Gastroesophageal sphincter (tissue), 4 donors: ENCODE measurements around the gene SMIM7. TPM values are rescaled to one million over a fixed set of nuclear protein-coding genes. Genes with fewer than 3 reads are reported as not detected.

ENCODE experiments used
- ATAC-seq: fragments of 150-250 bp; one replicate; pipeline ENCODE4 v1.9.1; 2016; ENCODE audit warnings: mild to moderate bottlenecking, moderate library complexity
- H3K27ac ChIP-seq, 4 donors: fragments of 200-600 bp; sonication (generic) in 3 of 4; 1 replicate in 3 of 4; 2 replicates in 1 of 4; pipeline ENCODE4 v1.5.1; 2016 to 2019
- H3K27me3 ChIP-seq: fragments of 200-600 bp; sonication (generic); one replicate; pipeline ENCODE4 v1.5.1; 2019
- H3K36me3 ChIP-seq, 2 donors: fragments of 200-600 bp; sonication (generic); one replicate each; pipeline ENCODE4 v1.5.1; 2019; ENCODE audit warnings: control low read depth in 1 of 2
- H3K4me1 ChIP-seq, 3 donors: fragments of 200-600 bp; sonication (generic); 1 replicate in 2 of 3; 2 replicates in 1 of 3; pipeline ENCODE4 v1.5.1; 2016 to 2019; ENCODE audit warnings: control low read depth in 2 of 3
- H3K4me3 ChIP-seq, 2 donors: fragments of 200-600 bp; sonication (generic); one replicate each; pipeline ENCODE4 v1.5.1; 2019; ENCODE audit warnings: mild to moderate bottlenecking in 1 of 2, moderate library complexity in 1 of 2
- H3K9me3 ChIP-seq, 3 donors: fragments of 200-600 bp; sonication (generic); one replicate each; pipeline ENCODE4 v1.5.1; 2017 to 2019; ENCODE audit warnings: control low read depth in 2 of 3
- EP300 ChIP-seq: sonication (generic); formaldehyde crosslinking; IDR thresholded peaks from one replicate; pipeline ENCODE4 v1.6.1; 2017; ENCODE audit warnings: antibody characterized with exemption, mild to moderate bottlenecking
- POLR2A ChIP-seq, 2 donors: fragments of 450-650 bp; IDR thresholded peaks; one replicate each; pipeline ENCODE4 v1.6.1; 2017; ENCODE audit warnings: antibody characterized with exemption in 2 of 2, mild to moderate bottlenecking in 2 of 2, moderate library complexity in 1 of 2
- POLR2AphosphoS5 ChIP-seq: sonication (generic); formaldehyde crosslinking; IDR thresholded peaks from one replicate; pipeline ENCODE4 v1.6.1; 2017; ENCODE audit warnings: antibody characterized with exemption
- WGBS, 2 donors: methylation state at CpG; one replicate each; pipeline ENCODE4 v1.1.5; 2018; ENCODE audit warnings: low coverage in 1 of 2; 5-methylcytosine and 5-hydroxymethylcytosine counted together
- total RNA-seq, 4 donors: library from RNA; depleted of rRNA; stranded (reverse); fragments of >200 nt; gene quantifications; one replicate each; pipeline ENCODE4 v1.1.0, GENCODE V29; 2016
- TF ChIP-seq, protein P1 (sequence below), 4 experiments: fragments of 200-600 bp in 2 of 4; fragments of 450-650 bp in 2 of 4; sonication (generic) in 1 of 4; IDR thresholded peaks; one replicate each; pipeline ENCODE4 v1.5.1; 2017 to 2019; ENCODE audit warnings: antibody characterized with exemption in 4 of 4, mild to moderate bottlenecking in 2 of 4, moderate library complexity in 2 of 4

SMIM7 gene
- 100 to 1,000 TPM in 1 of 4 donors, 10 to 100 TPM in 3; 73.4 to 112 (median 86.0) TPM for total RNA-seq

DNA sequence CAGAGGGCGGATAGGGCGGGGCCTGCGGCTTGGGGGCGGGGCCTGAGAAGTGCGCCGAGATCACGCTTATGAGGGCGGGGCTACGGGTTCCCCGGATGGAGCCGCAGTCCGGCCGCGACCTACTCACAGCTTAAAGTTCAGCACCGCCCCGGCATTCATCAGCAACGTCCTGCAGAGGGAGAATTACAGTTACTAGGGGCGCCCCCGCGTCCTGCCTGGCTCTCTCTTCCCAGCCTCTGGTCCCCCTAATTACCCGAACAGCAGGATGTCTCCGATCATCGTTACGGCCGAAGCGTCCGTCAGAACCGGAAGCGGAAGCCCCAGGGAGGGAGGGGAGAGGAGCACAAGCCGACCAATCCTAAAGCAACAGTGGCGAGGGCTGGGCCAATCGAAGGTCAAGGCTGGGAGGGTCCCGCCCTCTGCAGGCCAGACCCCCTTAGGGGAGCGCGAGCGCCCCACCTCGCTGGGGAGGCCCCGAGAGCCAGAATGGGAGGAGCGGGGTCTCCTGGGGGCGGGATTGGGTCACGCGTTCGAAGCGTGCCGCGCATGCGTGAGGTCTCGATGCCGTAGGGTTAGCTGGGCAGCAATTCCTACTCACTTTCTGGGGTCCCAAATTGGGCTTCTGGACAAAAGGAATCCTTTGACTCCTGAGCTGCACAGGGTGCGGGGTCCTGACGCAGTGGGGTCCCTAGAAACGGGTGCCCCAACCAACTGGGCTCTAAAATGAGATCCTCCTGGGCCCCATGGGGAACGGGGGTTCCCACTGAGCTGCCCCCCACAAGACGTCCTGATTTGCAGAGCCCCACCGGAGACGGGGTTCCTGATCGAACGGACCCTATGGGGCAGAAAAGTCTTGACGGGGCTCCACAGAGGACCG, at the start of gene SMIM7:
Gene SMIM7, minus strand, starts transcription at position 313 of the 877 bp plus-strand sequence. Its CDS starts 34 bp downstream, at position 279.
- Histone ChIP-seq H3K9me3 (no peaks in the 10 kb centered on the region), H3K27ac (peak within 1 kb of the TSS; percentile 73 to 98 (median 88)), H3K4me3 (peak within 1 kb of the TSS; percentile 71 to 72), H3K27me3 (no peaks in the 10 kb centered on the region), H3K4me1 (peaks cover 0 to 64% (median 19%) of the 10 kb centered on the region in 3 donors), H3K36me3 (peaks cover 0 to 39% of the 10 kb centered on the region in 2 donors)
- TF ChIP-seq, protein P1, sequence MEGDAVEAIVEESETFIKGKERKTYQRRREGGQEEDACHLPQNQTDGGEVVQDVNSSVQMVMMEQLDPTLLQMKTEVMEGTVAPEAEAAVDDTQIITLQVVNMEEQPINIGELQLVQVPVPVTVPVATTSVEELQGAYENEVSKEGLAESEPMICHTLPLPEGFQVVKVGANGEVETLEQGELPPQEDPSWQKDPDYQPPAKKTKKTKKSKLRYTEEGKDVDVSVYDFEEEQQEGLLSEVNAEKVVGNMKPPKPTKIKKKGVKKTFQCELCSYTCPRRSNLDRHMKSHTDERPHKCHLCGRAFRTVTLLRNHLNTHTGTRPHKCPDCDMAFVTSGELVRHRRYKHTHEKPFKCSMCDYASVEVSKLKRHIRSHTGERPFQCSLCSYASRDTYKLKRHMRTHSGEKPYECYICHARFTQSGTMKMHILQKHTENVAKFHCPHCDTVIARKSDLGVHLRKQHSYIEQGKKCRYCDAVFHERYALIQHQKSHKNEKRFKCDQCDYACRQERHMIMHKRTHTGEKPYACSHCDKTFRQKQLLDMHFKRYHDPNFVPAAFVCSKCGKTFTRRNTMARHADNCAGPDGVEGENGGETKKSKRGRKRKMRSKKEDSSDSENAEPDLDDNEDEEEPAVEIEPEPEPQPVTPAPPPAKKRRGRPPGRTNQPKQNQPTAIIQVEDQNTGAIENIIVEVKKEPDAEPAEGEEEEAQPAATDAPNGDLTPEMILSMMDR (IDR thresholded peaks at IDR 0.05): peak in 1 of 4 experiments; percentile 47
- TF ChIP-seq POLR2A (IDR thresholded peaks at IDR 0.05) (peak; percentile 78 to 85), EP300 (no peak), POLR2AphosphoS5 (peak; percentile 93)
- whole genome bisulfite sequencing, 2 donors: 0 to 1% methylated on average over 2 to 14 of the region's 60 CpGs
- peak; percentile 99 for ATAC-seq

DNA sequence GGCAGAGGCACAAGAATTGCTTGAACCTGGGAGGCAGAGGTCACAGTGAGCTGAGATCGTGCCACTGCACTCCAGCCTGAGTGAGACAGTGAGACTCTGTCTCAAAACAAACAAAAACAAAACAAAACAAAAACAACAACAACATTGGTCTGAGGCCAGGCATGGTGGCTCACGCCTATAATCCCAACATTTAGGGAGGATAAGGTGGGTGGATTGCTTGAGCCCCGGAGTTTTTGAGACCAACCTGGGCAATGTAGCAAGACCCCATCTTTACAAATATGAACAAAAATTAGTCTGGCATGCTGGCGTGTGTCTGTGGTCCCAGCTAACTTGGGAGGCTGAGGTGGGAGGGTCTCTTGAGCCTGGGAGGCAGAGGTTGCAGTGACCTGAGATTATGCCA, 43.7 kb upstream of the SMIM7 start:
- H3K27ac ChIP-seq: no peak overlapping the region
- TF ChIP-seq, protein P1 (IDR thresholded peaks at IDR 0.05): no peak
- no peak for TF ChIP-seq EP300
- no peak for TF ChIP-seq POLR2AphosphoS5
- TF ChIP-seq POLR2A (IDR thresholded peaks at IDR 0.05): no peak
- no peak overlapping the region for H3K4me3 ChIP-seq
- H3K9me3 ChIP-seq: no peaks in the 10 kb centered on the region
- H3K4me1 ChIP-seq: peaks cover 0 to 7% (median 0%) of the 10 kb centered on the region in 3 donors
- WGBS, 2 donors: 94% methylated on average over 4 of the region's 4 CpGs; no CpG with 5 or more reads in 1 of the 2 donors
- H3K27me3 ChIP-seq: no peaks in the 10 kb centered on the region
- no peak for ATAC-seq
- H3K36me3 ChIP-seq: no peaks in the 10 kb centered on the region

DNA sequence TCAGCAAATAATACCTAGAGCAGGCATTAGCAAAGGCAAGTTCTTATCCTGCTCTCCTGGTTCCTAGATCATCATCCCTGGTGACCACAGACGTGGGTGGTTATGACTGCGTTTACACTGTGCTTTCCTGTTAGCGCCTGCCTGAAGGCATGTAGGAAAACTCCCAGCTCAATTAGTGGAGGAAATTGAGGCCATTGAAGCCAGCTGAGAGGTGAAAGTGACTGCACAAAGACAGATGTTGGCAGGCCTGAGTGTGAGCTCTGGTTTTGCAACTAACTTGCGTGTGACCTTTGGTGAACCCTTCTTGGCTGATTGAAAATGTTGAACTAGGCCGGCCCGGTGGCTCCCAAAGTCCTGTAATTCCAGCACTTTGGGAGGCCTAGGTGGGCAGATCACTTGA, 42.2 kb upstream of the SMIM7 start:
- no peaks in the 10 kb centered on the region for H3K36me3 ChIP-seq
- ATAC-seq: peak; percentile 79
- H3K27me3 ChIP-seq: no peaks in the 10 kb centered on the region
- H3K4me1 ChIP-seq: peaks cover 0 to 7% (median 0%) of the 10 kb centered on the region in 3 donors
- peak overlapping the region in 2 of 4 donors; percentile 32 to 41 for H3K27ac ChIP-seq
- WGBS, 2 donors: 25 to 60% methylated on average over 1 to 6 of the region's 6 CpGs
- TF ChIP-seq POLR2AphosphoS5 (peak; percentile 29), POLR2A (IDR thresholded peaks at IDR 0.05) (no peak)
- H3K4me3 ChIP-seq: no peak overlapping the region
- H3K9me3 ChIP-seq: no peaks in the 10 kb centered on the region

DNA sequence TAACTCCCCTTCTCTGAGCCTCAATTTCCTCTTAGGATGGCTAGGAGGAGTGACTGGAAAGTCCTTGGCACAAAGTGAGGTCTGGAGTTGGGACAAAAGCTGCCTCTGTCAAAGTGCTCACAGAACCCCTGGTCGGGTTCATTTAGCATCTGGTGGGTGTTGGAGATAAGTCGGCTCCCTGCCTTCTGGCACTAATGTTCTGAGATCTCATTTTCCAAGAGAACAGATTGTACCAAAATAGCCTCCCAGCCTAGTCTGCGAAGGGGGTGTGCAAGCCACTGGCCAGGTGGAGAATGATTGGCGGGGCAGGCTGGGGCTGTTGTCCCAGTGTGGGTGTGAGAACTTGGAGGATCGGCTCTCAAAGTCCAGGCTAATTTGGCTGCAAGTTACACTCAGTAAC, 39.0 kb upstream of the SMIM7 start:
- Histone ChIP-seq H3K27me3 (no peaks in the 10 kb centered on the region), H3K36me3 (no peaks in the 10 kb centered on the region), H3K4me1 (peaks cover 0 to 7% (median 0%) of the 10 kb centered on the region in 3 donors), H3K27ac (peak overlapping the region in 2 of 4 donors; percentile 35 to 37), H3K4me3 (no peak overlapping the region), H3K9me3 (no peaks in the 10 kb centered on the region)
- peak; percentile 83 for ATAC-seq
- WGBS, 2 donors: 14 to 44% methylated on average over 5 of the region's 5 CpGs
- TF ChIP-seq POLR2A (IDR thresholded peaks at IDR 0.05) (no peak), POLR2AphosphoS5 (peak; percentile 23)

DNA sequence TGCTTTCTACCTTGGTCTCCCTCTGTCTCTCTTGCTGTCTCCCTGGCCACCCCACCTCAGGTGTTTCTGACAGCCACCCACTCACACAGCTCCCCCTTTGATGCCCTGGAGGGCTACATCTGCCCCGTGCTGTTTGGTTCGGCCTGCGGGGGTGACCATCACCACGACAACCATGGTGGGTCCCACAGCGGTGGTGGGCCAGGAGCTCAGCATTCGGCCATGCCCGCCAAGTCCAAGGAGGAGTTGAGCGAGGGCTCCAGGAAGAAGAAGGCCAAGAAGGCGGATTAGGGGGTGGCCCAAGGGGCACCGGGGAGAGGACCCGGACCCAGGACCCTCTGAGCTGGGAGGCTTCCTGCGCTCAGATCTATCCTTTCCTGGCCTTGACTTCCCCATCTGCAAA, 28.1 kb upstream of the SMIM7 start:
- no peaks in the 10 kb centered on the region for H3K4me1 ChIP-seq
- H3K27ac ChIP-seq: no peak overlapping the region
- H3K27me3 ChIP-seq: no peaks in the 10 kb centered on the region
- H3K9me3 ChIP-seq: peaks cover 0 to 9% (median 0%) of the 10 kb centered on the region in 3 donors
- H3K36me3 ChIP-seq: no peaks in the 10 kb centered on the region
- TF ChIP-seq, protein P1 (IDR thresholded peaks at IDR 0.05): no peak
- TF ChIP-seq EP300 (no peak), POLR2A (IDR thresholded peaks at IDR 0.05) (no peak), POLR2AphosphoS5 (no peak)
- WGBS, 2 donors: 80 to 94% methylated on average over 3 to 6 of the region's 12 CpGs
- ATAC-seq: no peak
- H3K4me3 ChIP-seq: no peak overlapping the region
